LNCaP clone FGC (cell line): Measurements from ENCODE around the gene UBA3.
A peak's percentile ranks its signal among the peaks of the same experiment; 100 is the strongest.

Source experiments
- DNase-seq: peaks from one replicate; pipeline ENCODE4 v3.0.0-alpha.2; 2011; ENCODE audit warnings: low read depth
- H3K4me3 ChIP-seq: 2 replicates; pipeline ENCODE4 v1.5.1; 2011; ENCODE audit warnings: mild to moderate bottlenecking, low read depth, low read length, control low read depth
- TF ChIP-seq, protein P1 (sequence below): IDR thresholded peaks from 2 replicates; pipeline ENCODE4 v1.5.1; 2012; ENCODE audit warnings: mild to moderate bottlenecking; ENCODE audit not compliant: control insufficient read depth, insufficient read depth; ENCODE audit errors: extremely low read depth

The UBA3 gene

GRCh38 chr3:69085833-69086722 lies 5.9 kb upstream of the UBA3 start:
- H3K4me3 ChIP-seq = peak overlapping the region; percentile 92
- DNase-seq = peak; percentile 93
- TF ChIP-seq, protein P1, sequence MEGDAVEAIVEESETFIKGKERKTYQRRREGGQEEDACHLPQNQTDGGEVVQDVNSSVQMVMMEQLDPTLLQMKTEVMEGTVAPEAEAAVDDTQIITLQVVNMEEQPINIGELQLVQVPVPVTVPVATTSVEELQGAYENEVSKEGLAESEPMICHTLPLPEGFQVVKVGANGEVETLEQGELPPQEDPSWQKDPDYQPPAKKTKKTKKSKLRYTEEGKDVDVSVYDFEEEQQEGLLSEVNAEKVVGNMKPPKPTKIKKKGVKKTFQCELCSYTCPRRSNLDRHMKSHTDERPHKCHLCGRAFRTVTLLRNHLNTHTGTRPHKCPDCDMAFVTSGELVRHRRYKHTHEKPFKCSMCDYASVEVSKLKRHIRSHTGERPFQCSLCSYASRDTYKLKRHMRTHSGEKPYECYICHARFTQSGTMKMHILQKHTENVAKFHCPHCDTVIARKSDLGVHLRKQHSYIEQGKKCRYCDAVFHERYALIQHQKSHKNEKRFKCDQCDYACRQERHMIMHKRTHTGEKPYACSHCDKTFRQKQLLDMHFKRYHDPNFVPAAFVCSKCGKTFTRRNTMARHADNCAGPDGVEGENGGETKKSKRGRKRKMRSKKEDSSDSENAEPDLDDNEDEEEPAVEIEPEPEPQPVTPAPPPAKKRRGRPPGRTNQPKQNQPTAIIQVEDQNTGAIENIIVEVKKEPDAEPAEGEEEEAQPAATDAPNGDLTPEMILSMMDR = no peak

GRCh38 chr3:69085168-69085832 lies 5.1 kb upstream of the UBA3 start:
- TF ChIP-seq, protein P1 = no peak
- H3K4me3 ChIP-seq = peak overlapping the region; percentile 92
- DNase-seq = no peak

DNA sequence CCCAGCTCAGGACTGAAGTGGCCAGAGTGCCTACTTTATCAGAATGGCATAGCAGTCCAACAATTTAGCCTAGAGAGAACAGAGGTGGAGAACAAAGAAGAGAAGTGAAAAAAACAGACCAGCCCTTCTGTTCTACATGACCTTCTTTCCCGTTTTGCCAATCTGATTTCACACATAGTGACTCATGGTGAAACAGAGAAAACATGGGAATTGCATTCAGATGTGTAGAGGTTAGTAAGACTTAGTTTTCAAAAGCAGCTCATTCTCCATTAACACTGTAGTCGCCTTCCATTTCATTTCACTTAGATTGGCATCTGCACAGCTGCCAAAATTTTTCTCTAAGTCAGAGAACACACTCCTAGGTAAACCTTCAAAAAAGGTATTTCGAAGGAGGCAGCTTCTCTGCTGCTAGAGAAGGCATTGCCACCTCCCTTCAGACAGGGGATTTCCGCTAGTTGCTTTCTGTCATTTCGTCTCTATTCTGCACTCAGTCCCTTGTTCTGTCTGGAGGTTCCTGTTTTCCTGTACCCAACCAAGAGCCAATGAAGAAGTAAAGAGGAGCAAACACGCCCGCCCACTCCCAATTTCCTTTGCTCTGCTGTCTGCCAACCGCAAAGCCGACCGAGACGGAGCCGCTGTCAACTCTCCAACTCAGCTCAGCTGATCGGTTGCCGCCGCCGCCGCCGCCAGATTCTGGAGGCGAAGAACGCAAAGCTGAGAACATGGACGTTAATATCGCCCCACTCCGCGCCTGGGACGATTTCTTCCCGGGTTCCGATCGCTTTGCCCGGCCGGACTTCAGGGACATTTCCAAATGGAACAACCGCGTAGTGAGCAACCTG lies 4.4 kb upstream of the UBA3 start, which contains the start of gene ARL6IP5:
TSS of gene ARL6IP5 (plus strand) at position 612 of the 842 bp plus-strand sequence. CDS start at position 723, 111 bp downstream.
- TF ChIP-seq, protein P1 = no peak
- peak; percentile 89 for DNase-seq
- peak within 1 kb of the TSS; percentile 92 for H3K4me3 ChIP-seq

- no peak overlapping the region for H3K4me3 ChIP-seq
- no peak for DNase-seq
- TF ChIP-seq, protein P1 = no peak
Observed at GRCh38 chr3:69082805-69083204, 2.6 kb upstream of the UBA3 start.

DNA sequence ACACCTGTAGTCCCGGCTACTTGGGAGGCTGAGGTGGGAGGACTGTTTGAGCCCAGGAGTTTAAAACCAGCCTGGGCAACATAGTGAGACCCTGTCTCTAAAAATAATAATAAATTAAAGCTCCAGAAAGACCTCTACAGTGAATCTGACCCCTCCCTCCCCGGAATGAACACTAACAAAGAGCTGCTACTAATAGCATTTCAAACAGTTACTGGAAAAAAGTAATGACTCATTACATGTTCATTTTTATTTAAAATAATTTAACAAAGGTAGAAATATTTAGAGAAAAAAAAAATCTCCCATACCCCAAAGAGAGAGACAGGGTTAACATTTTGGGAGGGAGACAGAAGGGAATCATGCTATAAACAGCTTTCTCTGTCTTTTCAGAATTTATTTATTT lies 2.2 kb upstream of the UBA3 start:
- TF ChIP-seq, protein P1 = no peak
- no peak overlapping the region for H3K4me3 ChIP-seq
- no peak for DNase-seq

GRCh38 chr3:69081583-69082262 lies 1.6 kb upstream of the UBA3 start:
- no peak overlapping the region for H3K4me3 ChIP-seq
- no peak for DNase-seq
- TF ChIP-seq, protein P1 = no peak
